Activated B cell treated with CpG ODN at 0.5 μM for 24 hours (primary cell): ENCODE results near the gene MYLK2. TPM values are rescaled to one million over a fixed set of nuclear protein-coding genes. Genes with fewer than 3 reads are reported as not detected.

Source experiments
- ATAC-seq: fragments of 200-7000 bp; cut with Tn5 transposase; one replicate; pipeline ENCODE4 v1.10.0; 2021; ENCODE audit warnings: low read depth, mild to moderate bottlenecking, moderate library complexity
- CTCF ChIA-PET: fragments of 350-600 bp; sonication (Branson Sonifier 250); formaldehyde crosslinking; loops from one replicate; lab custom pipeline; 2021; ENCODE audit warnings: antibody characterized with exemption; lab: Charles Lee
- POLR2A ChIA-PET: fragments of 350-600 bp; sonication (Branson Sonifier 250); formaldehyde crosslinking; loops from one replicate; lab custom pipeline; 2021; ENCODE audit warnings: antibody characterized with exemption; lab: Charles Lee
- DNase-seq: peaks from one replicate; pipeline ENCODE4 v3.0.0; 2022
- H3K27ac Mint-ChIP-seq: one replicate; pipeline ENCODE4 v1.8.0; 2020; ENCODE audit warnings: mixed read lengths
- H3K27me3 Mint-ChIP-seq: one replicate; pipeline ENCODE4 v1.8.0; 2021; ENCODE audit warnings: mixed read lengths
- H3K36me3 Mint-ChIP-seq: one replicate; pipeline ENCODE4 v1.8.0; 2021; ENCODE audit warnings: low read depth, mixed read lengths
- H3K4me1 Mint-ChIP-seq: one replicate; pipeline ENCODE4 v1.8.0; 2021; ENCODE audit warnings: mixed read lengths
- H3K4me3 Mint-ChIP-seq: one replicate; pipeline ENCODE4 v1.8.0; 2020; ENCODE audit warnings: mild to moderate bottlenecking, mixed read lengths
- H3K9me3 Mint-ChIP-seq: one replicate; pipeline ENCODE4 v1.8.0; 2020; ENCODE audit warnings: mixed read lengths
- intact Hi-C: fragments of 100-400 bp; cut with micrococcal nuclease; formaldehyde crosslinking; loops from one replicate; pipeline ENCODE4 v1.15.1; 2024
- total RNA-seq: library from RNA; stranded (reverse); gene quantifications from 2 replicates; pipeline ENCODE4 v1.2.3, GENCODE V29; 2022
- TF ChIP-seq, protein P1 (sequence below): fragments of 200-600 bp; IDR thresholded peaks from one replicate; pipeline ENCODE4 v1.8.0; 2022; ENCODE audit warnings: antibody characterized with exemption, mild to moderate bottlenecking

MYLK2 gene
- total RNA-seq, 1 donor from 2014 or later: not detected

DNA sequence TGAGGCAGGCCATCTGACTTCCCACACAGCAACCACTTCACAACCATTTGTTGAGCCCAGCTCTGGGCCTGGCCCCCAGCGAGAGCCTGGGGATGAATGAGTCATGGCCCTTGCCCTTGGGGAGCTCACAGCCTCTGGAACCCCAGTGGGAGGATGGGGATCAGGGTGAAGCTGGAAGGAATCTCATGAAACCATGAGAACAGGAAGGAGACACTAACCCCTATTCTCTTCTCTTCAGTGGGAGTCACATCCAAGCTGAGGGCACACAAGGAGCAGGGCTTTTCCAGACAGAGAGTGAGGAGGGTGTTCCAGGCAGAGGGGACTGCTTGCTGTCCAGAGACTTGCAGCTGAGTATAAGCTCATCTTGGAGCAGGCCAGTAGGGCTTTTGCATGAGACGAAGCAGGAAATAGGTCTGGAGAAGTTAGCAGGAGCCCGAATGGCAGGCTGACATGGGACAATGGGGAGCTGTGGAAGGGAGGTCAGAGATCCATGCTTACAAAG, 18.8 kb downstream of the MYLK2 start:
- H3K9me3 Mint-ChIP-seq: no peaks in the 10 kb centered on the region
- TF ChIP-seq, protein P1, sequence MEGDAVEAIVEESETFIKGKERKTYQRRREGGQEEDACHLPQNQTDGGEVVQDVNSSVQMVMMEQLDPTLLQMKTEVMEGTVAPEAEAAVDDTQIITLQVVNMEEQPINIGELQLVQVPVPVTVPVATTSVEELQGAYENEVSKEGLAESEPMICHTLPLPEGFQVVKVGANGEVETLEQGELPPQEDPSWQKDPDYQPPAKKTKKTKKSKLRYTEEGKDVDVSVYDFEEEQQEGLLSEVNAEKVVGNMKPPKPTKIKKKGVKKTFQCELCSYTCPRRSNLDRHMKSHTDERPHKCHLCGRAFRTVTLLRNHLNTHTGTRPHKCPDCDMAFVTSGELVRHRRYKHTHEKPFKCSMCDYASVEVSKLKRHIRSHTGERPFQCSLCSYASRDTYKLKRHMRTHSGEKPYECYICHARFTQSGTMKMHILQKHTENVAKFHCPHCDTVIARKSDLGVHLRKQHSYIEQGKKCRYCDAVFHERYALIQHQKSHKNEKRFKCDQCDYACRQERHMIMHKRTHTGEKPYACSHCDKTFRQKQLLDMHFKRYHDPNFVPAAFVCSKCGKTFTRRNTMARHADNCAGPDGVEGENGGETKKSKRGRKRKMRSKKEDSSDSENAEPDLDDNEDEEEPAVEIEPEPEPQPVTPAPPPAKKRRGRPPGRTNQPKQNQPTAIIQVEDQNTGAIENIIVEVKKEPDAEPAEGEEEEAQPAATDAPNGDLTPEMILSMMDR: no peak
- H3K27ac Mint-ChIP-seq: no peak overlapping the region
- DNase-seq (no peak), ATAC-seq (no peak)
- no peaks in the 10 kb centered on the region for H3K36me3 Mint-ChIP-seq
- ChIA-PET CTCF (interaction anchor here (1.1 to 2.7 kb wide), 3 partner anchors 9 to 114 kb away, joined by 4 to 10 read pairs (median 8); partner anchors contain the start of gene PDRG1), POLR2A (no interaction called here)
- no peaks in the 10 kb centered on the region for H3K27me3 Mint-ChIP-seq
- intact Hi-C loops: no loop called here
- peaks cover 9% of the 10 kb centered on the region for H3K4me1 Mint-ChIP-seq
- H3K4me3 Mint-ChIP-seq: no peak overlapping the region

DNA sequence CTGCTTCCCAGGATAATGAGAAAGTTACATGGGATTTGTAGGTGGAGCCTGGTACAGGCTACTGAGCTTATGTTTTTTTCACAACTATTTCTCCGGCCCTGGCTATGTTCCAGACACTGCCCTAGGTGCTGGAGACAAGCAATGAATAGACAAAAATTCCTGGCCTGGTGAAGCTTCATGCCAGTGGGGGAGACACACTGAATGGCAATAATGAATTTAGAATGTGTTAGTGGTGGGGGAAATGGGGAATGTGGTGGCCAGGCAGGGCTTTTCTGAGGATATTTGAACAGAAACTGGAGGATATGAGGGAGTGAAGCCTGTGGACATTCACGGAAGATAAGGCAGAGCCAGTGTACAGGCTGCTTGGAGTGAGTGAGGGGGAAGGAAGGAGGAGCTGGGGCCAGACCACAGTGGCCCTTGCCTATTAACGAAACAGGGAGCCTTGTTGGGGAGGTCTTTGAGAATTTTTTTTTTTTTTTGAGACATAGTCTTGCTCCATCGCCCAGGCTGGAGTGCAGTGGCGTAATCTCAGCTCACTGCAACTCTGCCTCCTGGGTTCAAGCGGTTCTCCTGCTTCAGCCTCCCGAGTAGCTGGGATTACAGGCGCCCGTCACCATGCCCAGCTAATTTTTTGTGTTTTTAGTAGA, 19.6 kb downstream of the MYLK2 start:
- ChIA-PET POLR2A (no interaction called here), CTCF (interaction anchor here (0.7 to 2.7 kb wide), 3 partner anchors 14 to 517 kb away, joined by 4 to 10 read pairs (median 7); partner anchors contain the start of gene PDRG1)
- no peak for DNase-seq
- H3K4me1 Mint-ChIP-seq: peaks cover 9% of the 10 kb centered on the region
- ATAC-seq: no peak
- intact Hi-C loops: no loop called here
- H3K36me3 Mint-ChIP-seq: no peaks in the 10 kb centered on the region
- H3K27ac Mint-ChIP-seq: no peak overlapping the region
- no peaks in the 10 kb centered on the region for H3K9me3 Mint-ChIP-seq
- TF ChIP-seq, protein P1: no peak
- no peak overlapping the region for H3K4me3 Mint-ChIP-seq
- H3K27me3 Mint-ChIP-seq: no peaks in the 10 kb centered on the region

DNA sequence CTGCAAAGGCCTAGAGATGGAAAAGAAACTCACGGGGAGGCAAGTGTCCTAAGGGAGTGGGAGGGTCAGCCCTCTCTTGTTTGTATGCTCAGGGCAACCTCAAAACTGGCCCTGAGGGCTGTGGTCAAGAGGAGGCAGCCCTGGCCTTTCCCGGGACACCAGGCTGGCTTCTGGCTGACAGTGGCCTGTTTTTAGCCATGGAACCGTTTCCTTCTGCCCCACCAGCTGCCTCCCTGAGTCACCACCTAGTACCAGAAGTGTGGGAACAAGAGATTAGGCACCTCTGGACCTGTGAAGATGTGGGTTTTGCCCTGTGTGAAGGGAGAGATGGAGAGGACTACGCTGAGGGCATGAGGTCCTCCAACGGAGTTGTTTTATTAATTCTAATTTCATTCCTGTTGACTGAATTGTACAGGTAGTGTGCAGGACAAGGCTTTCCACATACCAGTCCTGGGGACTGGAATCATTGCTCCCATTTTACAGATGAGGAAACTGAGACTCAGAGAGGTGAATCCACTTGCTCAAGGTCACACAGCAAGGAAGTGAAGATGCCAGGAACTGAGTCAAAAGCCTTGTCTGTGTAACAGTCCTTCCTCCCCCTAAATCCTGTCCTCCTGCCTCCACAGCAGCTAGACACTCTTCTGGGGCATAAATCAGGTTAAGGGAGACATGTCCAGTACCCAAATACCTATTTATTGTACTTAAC, 20.8 kb downstream of the MYLK2 start:
- TF ChIP-seq, protein P1: no peak
- CTCF ChIA-PET: no interaction called here
- H3K27me3 Mint-ChIP-seq: no peaks in the 10 kb centered on the region

DNA sequence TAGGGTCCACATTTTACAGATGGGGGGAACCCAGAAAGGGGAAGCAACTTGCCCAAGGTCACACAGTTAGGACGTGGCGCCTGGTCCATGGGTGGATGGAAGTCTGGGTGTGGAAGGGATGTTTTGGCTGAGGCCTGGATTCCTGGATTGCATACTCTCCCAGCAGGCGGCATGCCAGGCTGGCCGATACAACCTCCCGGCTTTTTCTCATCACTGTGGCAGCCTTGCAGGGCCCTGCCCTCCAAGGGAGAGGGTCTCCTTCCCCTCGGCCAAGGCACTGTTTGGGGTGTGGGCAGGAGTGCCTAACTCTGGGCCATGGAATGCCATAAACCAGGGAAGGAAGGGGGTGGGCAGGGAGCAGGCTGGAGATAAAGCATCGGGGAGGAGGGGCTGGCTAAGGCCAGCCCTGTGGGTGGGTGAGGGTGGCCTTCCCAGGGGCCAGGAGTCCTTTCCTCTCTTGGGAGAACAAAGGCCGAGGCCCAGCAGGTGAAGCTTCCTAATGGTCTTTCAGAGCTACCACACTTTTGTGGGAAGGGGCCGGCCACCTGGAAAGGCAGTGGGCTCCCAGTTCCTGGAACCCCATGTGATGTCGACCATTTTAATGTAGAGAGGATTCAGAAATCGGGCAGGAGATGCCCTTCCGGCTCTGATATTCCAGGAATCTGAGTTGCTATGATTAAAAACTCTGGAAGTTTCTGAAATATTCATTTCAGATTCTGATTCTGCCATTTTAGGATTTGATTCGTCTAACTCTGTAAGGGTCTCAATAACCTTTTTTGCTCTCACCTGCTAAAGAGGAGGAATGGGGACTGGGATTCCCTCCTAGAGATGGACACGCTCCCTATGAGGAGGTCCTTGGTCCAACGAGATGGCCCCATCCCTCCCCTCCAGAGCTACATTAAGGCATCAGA, 22.0 kb downstream of the MYLK2 start:
- no peak overlapping the region for H3K4me3 Mint-ChIP-seq
- H3K4me1 Mint-ChIP-seq: peaks cover 4% of the 10 kb centered on the region
- DNase-seq (no peak), ATAC-seq (no peak)
- no peaks in the 10 kb centered on the region for H3K36me3 Mint-ChIP-seq
- no peak overlapping the region for H3K27ac Mint-ChIP-seq
- TF ChIP-seq, protein P1: no peak
- no peaks in the 10 kb centered on the region for H3K9me3 Mint-ChIP-seq
- ChIA-PET CTCF (interaction anchor here (1.0 kb wide), 1 partner anchor 18 kb away, joined by 6 read pairs; no protein-coding TSS in a partner anchor), POLR2A (no interaction called here)
- no peaks in the 10 kb centered on the region for H3K27me3 Mint-ChIP-seq
- intact Hi-C loops: no loop called here

More for the DNA sequence above, 20.8 kb downstream of the MYLK2 start:
- H3K9me3 Mint-ChIP-seq: no peaks in the 10 kb centered on the region
- H3K36me3 Mint-ChIP-seq: no peaks in the 10 kb centered on the region
- DNase-seq (no peak), ATAC-seq (no peak)
- peaks cover 9% of the 10 kb centered on the region for H3K4me1 Mint-ChIP-seq
- POLR2A ChIA-PET: no interaction called here
- no peak overlapping the region for H3K4me3 Mint-ChIP-seq
- intact Hi-C loops: no loop called here
- H3K27ac Mint-ChIP-seq: no peak overlapping the region
